ENCODE measurements around the gene CACNB3. TPM values are rescaled to one million over a fixed set of nuclear protein-coding genes. Genes with fewer than 3 reads are reported as not detected.

Gene CACNB3
- total RNA-seq, result 24.5 and 25.4 TPM in 2 replicates

GRCh38 chr12:48817873-48818830 lies at the start of gene CACNB3:
Gene CACNB3 (plus strand): TSS chr12:48818496. CDS start chr12:48818930, 434 bp downstream.
- TF ChIP-seq CTCF (IDR thresholded peaks at IDR 0.05; ENCODE audit: insufficient read depth, low read length, poor library complexity, severe bottlenecking), result no peak
- DNase-seq (ENCODE audit: low read depth), result no peak

DNA sequence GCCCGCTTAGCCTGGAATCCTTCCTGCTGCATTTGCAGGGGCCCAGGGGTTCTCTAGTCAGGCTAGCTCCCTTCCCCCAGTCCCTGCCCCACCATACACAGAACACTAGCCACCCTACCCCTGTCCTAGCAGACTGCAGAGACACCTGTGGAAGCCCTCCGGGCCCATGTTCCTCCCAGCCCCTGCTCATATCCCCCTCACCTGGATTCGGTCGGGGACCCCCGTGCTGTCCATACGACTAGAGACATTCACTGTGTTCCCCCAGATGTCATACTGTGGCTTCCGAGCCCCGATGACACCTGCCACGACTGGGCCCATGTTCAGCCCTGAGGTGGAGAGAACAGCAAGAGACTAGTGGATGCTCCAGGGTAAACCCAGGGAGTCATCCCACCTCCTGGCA lies 49.6 kb upstream of the CACNB3 start:
- no peak for TF ChIP-seq CTCF (IDR thresholded peaks at IDR 0.05; ENCODE audit: insufficient read depth, low read length, poor library complexity, severe bottlenecking)
- no peaks in the 10 kb centered on the region for H3K27me3 ChIP-seq (ENCODE audit: control insufficient read depth, insufficient read depth, low read length)
- no peak overlapping the region for H3K4me3 ChIP-seq (ENCODE audit: low read depth, low read length)
- peaks cover 2% of the 10 kb centered on the region for H3K36me3 ChIP-seq (ENCODE audit: control insufficient read depth, insufficient read depth, low read length)
- DNase-seq (ENCODE audit: low read depth), result no peak

More at GRCh38 chr12:48817873-48818830, at the start of gene CACNB3:
- no peaks in the 10 kb centered on the region for H3K36me3 ChIP-seq (ENCODE audit: control insufficient read depth, insufficient read depth, low read length)
- H3K4me3 ChIP-seq (ENCODE audit: low read depth, low read length), result peak within 1 kb of the TSS; percentile 65
- no peaks in the 10 kb centered on the region for H3K27me3 ChIP-seq (ENCODE audit: control insufficient read depth, insufficient read depth, low read length)

DNA sequence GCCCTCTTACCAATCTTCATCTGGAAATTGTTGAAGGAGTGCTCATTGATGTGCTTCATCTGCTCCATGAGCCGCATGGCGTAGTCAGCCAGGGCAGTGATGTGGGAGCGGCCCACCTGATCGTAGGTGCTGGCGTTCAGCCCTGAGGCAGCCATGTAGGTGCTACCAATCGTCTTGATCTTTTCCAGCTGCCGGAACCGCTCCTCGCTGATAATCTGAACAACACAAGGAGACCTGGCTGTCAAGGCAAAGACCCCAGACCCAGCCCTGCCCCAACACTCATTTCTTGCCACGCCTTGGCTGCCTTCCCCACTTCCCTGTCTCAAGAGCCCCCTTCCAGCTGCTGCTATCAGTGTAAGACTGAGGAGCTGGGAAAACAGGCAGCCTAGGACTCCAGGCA lies 47.5 kb upstream of the CACNB3 start:
- no peak for TF ChIP-seq CTCF (IDR thresholded peaks at IDR 0.05; ENCODE audit: insufficient read depth, low read length, poor library complexity, severe bottlenecking)
- DNase-seq (ENCODE audit: low read depth), result no peak
- peaks cover 5% of the 10 kb centered on the region for H3K36me3 ChIP-seq (ENCODE audit: control insufficient read depth, insufficient read depth, low read length)
- no peaks in the 10 kb centered on the region for H3K27me3 ChIP-seq (ENCODE audit: control insufficient read depth, insufficient read depth, low read length)
- H3K4me3 ChIP-seq (ENCODE audit: low read depth, low read length), result no peak overlapping the region

- H3K27me3 ChIP-seq (ENCODE audit: control insufficient read depth, insufficient read depth, low read length), result no peaks in the 10 kb centered on the region
- no peak for TF ChIP-seq CTCF (IDR thresholded peaks at IDR 0.05; ENCODE audit: insufficient read depth, low read length, poor library complexity, severe bottlenecking)
- no peak for DNase-seq (ENCODE audit: low read depth)
- H3K36me3 ChIP-seq (ENCODE audit: control insufficient read depth, insufficient read depth, low read length), result peaks cover 6% of the 10 kb centered on the region
- H3K4me3 ChIP-seq (ENCODE audit: low read depth, low read length), result no peak overlapping the region
Observed at GRCh38 chr12:48771588-48772112, 46.6 kb upstream of the CACNB3 start.

DNA sequence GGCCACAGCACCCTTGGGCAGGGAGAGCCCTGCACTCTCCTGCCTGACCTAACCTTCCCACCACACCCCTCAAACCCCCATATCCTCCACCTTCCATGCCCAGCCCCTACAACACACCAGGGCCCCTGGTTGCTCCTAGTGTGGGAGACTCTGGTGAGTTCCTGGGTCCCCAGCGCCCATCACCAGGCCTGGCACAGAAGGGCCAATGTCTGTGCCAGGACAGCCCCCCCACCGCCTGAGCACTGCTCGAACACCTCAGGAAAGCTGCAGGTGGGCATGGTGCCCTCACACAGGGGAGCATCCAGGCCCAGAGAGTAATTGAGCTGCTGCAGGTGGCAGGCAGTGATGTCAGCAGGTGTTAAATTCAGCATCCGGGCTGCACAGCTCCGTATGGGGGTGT lies 44.6 kb upstream of the CACNB3 start:
- Histone ChIP-seq H3K27me3 (ENCODE audit: control insufficient read depth, insufficient read depth, low read length) (no peaks in the 10 kb centered on the region), H3K4me3 (ENCODE audit: low read depth, low read length) (no peak overlapping the region), H3K36me3 (ENCODE audit: control insufficient read depth, insufficient read depth, low read length) (peaks cover 6% of the 10 kb centered on the region)
- TF ChIP-seq CTCF (IDR thresholded peaks at IDR 0.05; ENCODE audit: insufficient read depth, low read length, poor library complexity, severe bottlenecking), result no peak
- DNase-seq (ENCODE audit: low read depth), result no peak

Data from kidney epithelial cell (primary cell).